Inflammatory macrophage (primary cell): ENCODE results near the gene SNX19.

Source experiments
- DNase-seq, 2 donors: peaks; one replicate each; pipeline ENCODE4 v3.0.0-alpha.2; 2020 to 2022

The SNX19 gene

DNA sequence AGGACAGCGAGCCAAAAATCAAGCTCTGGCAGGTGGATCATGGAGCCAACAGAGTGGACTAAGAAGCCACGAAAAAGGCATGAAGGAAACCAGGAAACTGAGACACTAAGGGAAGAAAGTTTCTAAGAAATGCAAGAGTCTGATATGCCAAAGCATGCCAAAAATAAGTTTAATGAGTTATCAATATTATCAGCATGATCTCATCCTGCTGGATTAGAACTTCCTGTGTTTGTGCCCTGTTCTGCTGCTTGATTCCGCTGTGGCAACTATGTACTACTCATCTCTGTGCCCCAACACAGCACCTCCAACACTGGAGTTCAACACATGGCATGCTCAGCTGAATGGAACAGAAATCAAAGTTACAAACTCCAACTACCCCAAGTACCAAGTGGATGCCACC, 10.8 kb downstream of the SNX19 start:
- no peak for DNase-seq

DNA sequence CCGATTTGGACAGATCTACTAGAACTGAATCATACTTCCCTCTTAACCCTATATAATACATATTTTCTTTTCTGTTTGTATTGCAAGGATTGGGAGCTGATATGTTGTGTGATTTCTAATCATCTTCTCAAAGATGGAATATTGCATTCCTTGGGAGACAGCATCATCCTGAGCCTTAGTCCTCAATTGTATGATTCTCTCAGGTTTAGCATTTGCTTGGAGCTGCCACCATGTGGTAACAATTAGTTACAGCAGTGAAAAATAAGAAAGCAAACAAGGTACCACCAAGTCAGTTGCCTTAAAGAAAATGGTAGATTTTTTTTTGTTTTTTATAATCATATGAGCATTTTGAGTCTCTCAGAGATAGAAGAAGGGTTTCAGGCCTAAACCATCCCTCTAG, 11.9 kb downstream of the SNX19 start:
- no peak for DNase-seq

DNA sequence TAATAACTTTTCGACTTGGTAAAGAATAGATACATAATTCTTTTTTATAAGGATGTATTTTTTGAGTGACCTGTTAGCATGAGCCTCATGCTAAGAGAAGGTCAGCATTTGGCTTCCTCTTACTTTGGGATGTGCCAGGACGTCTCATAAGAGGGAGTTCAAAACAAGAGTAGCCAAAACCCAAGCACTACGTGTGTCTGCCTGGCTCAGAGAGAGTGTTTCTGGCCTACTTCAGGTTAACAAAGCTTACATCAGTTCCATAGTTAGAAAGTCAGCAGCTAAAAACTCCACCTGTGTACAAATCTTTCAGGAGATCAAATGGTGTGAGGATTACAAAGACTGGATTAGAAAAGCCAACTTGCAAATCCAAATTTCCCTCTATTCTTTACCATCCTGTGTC, 13.9 kb downstream of the SNX19 start:
- DNase-seq: no peak

DNA sequence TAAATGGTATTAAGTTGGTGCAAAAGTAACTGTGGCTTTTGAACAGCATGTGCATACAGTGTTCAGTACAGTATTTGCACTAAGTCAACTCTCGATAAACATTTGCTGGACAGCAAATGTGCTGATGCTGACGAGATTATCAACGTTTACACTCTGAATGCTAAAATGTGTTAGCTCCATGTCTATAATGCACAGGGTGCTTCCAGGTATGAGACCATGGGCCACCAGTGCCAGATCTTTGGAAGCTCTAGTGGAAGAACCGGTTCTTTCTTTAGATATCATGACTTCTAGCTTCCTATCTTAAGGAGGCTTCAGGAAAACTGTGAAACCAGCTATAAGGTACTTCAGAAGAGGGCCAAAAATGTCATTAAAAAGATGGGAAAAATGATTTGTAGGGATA, 17.2 kb downstream of the SNX19 start:
- DNase-seq: no peak

DNA sequence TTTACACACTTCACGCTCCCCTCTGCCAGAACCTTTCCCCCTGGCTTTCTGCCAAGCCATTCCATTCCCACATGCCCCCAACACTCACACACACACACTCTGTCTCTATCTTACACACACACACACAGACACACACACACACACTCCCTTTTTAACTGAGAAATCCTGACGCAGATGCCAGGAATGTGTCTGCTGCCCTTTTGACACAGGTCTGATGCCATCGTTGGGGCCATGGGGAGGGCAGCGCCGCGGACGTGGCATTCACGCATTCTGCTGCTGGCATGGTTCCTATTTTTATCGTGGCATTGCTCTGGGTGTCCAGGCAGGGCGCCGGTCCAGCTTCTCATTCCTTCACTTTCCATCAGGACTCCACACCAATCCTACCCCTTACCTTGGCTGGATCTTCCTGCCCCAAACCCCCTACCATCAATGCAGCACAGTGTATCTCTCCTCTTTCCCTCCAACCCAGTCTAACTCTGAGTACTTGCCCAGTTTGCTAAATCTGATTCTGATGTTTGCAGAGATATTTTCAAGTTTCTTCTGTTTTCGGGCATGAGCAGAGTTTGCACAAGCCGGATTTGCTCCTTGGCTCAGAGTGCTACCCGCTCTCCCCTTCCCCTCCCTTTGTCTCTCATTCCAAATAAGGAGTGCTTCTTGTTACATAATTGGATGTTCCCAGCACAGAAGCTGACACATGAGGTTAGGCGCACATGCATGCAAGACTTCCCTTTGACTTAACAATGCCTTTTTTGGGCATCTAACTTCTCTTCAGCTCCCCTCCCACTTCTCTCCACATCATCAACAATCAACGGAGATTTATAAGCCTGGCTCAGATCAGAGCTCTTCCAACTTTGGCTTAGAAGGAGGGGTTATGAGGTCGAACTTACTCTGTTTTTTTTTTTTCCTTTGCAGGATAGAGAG, 18.8 kb downstream of the SNX19 start:
- no peak for DNase-seq

DNA sequence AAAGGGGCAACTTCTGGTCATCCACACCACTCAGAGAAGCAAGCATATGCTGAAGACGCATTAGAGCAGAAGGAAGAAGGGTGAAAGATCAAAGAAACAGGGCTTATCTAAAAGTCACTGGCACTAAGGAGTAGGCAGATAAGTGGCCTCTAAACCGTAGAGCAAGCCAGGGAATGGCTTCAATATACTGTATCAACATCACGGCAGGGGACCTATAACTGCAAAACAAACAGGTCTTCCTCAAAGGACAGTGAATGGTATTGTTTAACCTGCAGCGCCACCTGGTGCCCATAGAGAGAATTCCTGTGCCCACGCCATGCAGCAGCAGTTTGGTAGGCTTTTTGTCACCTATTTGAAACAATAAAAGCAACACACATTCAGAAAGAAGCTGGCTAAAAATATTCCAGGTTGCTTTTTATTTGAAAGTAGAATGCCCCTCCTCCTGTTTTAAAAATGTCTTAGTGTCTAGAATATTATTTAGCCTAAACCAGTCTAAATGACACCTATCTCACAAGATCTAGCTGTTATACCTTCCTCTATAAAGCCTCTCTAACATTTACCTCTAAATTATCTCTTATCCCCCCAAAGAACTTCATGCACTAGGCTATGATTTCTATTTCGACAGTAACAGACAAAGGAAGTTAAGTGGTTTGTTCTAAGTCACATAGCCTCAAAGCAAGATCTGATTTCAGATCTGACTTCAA, 21.8 kb downstream of the SNX19 start:
- peak; percentile 55 to 63 for DNase-seq

DNA sequence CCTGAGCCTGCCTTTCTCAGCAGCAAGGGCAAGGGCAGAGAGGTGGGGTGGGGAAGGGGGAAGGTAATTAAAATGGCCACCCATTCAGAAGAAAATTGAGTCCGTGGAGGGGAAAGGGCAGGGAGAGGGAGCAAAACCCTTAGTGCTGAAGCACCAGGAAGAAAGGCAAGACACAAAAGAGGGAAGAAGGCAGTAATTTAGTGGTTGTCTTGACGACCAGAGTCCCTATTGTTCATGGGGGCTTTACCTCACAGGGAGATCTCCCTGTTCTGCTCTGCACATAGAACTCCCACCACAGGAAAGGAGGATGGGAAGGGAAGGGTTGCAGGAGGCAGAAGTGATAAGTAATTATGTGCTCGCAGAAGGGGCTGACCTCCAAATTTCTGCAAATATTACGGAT, 23.4 kb downstream of the SNX19 start:
- no peak for DNase-seq

DNA sequence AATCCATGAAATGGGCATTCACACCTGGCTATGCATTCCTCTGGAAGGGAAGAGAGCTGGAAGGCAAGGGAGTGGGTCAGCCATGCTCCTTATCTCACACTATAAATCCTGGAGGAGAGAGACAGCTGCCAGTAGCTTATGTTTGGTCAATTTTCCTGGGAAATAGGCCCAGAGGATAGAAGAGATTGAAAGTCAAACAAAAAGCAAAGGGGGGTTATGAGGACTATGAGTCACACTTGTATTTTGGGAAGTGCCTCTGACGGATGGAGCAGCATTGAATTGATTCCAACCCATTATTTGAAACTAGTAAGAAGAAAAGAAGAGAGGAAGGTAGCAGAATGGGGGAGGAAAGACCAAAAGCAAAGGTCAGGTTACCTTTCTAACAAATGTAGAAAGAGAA, 25.0 kb downstream of the SNX19 start:
- DNase-seq: no peak

DNA sequence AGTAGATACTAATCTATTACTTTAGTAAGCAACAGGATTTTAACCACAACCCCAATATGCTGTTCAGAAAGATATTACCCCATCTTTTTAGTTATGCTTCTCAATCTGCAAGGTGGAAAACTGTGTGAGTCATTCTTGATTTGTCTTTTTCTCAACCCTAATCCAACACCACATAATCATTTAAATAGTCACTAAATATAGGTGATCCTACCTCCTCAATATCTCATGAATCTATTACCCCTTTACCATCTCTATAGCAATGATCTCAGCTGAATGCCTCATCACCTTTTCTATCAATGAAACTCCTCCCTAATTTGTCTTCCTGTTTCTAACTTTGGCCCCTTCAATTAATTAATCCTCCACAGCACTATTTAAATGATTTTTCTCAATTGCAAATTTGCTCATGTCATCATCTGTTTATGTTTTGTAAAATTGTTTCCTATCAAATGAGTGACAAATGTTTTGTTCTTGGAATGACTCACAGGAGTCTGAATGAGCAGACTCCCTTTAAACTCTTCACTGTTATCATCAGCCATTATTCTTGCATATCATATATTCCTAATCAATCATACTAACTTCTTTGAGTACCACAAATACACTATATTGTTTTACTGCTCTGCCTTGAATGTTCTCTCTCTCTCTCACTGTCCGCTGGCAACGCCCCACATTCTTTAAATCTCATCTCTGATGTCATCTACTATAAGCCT, 26.1 kb downstream of the SNX19 start:
- no peak for DNase-seq

DNA sequence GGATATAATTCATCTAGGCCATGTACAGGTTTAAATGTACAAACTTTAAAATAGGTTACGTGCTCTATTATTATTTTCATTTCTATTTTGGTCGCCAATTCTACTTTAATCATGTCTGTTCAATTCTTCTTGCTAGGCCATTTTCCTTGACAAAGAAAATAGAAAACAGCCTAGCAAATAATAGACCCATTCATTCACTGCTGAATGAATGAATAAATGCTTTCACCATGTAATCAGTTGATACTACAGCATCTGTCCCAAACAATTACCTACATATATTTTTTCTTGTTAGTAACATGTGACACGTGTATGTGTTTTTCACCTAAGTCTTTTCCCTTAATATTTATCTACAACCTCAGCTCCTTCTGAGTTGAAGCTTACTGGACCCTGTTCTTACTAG, 27.5 kb downstream of the SNX19 start:
- no peak for DNase-seq

DNA sequence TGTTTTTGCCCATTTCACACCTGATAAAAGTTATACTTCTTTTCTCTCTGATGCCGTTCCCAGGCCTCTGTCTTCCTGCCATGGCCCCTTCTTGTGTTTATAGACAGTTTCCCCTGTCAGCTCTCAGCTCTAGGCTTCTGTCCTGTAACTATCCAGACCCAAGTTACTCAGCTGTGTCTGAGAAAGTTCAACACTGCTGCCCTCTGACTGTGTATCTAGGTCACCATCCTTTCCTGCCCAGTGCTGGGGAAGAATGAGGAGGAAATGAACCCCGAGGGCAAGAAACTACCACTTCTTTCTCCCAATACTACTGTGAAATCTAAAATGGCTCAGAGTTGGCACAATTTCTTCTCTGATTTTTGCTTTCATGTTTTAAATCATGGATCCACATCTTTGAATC, 29.6 kb downstream of the SNX19 start:
- DNase-seq: no peak

DNA sequence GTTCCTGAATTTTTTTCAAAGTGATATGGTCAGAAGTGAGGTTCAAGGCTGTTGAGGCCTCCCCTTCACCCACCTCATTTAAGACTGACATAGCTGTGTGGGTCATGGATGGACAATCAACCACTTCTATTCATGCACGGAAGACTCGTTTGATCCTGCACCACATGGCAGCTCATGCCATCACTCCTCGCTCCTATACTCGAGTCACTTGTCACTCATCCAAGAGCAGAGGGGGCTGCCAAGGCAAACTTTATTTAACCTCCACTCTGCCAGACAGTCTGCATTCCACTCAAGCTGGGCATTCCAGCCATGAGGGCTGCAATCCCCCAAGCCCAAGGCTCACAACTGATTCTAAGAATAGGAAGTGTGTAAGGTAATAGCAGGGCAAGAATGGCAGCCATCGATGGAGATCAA, 34.1 kb downstream of the SNX19 start:
- no peak for DNase-seq

DNA sequence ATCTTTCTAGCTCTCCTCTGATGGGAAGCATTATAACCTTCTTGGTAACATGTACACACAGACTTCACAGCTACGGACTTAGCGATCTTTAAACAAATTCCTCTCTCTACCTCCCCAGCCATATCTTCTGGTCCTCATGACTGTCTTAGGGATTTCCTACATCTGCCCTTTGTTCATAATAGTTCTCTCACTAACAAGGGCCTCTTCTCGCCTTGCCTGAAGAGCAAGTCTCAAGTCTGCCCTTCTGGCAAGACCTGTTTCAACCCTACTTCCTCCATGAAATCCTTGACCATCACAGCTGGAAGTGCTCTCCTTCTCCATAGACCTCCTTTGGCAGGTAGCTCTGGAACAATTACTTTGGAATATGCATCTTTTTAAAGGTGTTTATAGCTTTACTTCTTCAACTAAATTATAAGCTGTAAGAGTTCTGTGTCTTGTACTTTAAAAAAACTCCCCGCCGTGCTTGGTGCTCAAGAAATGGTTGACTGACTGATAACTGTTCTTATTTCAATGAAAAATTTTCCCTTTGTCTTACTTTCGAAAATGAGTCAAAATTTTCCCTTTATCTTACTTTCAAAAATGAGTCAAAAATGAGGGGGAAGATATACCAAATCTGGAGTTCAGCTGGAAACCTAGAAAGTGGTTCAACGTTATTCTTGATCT, 34.7 kb downstream of the SNX19 start:
- DNase-seq: no peak

DNA sequence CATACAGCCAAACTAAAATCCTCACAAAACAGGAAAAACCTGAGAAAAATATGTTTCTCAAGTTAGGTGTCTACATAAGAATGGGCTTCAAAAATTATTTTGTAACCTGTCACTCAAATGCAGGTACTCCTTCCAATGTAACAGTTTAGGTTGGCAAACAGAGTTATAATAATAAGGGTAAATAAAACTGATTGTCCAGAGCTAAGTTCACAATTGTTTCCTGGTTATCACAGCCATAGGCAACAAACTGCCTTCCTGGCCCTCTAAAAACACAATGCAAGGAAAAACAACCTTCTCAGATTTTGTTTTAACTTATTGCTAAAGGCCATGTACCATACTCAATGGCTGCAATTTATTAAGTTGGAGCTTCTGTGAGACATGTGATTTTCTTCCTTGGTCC, 36.4 kb downstream of the SNX19 start:
- no peak for DNase-seq

DNA sequence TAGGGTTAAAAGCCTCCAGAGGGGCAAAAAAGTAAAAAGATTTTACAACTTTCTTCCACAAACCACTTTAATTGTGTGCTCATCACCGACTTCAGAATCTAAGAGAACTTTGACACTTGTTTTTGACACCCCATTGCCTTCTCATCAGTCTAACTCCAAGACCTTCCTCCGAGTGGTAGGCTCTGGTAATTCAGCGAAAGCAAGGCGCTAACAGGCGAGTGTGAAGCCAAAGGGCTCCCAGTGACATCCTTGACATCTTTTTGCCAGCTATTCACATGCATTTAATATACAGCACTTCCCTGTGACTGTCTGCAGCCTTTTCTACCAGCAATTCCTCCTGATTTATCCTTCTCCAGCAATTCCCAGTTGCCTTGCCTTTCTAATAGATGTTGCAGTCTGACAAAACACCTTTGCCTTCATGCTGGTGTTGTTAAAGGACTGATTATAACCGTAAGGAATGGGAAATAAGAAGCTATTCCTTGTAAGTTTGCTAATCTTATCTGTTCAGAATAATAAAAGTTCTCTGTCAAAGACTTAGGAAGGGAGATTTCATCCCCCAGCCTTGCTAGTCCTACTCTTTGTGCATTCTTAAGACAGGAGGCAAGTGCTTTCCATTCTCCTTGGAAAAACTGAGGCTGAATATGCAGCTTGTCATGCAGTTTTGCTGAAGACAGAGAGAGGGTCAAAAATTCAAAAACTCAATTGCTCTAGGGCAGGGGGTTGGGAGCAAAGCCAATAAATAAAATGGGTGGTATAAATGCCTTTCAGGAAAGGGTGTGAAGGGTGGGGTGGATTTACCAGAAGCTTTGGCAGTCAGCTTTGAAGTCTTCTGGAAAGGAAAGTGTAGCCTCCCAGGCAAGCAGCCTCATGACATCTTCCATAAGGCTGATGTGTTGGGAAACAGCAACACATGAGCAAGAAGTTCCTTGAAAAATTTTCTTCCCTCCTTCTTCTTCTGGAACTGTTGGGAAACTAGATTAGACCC, 39.1 kb downstream of the SNX19 start:
- DNase-seq: no peak

DNA sequence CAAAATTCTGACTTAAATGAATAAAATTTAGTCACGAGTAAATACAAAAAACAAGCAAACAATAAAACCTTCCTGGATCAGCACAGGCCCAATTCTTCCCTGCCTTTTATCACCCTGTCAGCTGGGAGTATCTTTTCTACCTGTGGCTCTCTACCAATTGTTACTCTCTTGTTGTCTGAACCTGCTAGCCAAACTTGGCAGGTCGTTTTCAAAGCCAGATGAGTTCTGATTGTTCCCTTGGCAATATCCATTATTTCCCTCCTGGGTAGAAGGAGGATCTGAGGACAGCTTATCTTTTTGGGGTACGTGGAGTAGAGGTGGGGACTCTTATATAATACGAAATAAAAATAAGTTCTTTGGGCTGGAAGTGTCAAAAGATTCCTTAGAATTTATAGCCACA, 40.2 kb downstream of the SNX19 start:
- no peak for DNase-seq

DNA sequence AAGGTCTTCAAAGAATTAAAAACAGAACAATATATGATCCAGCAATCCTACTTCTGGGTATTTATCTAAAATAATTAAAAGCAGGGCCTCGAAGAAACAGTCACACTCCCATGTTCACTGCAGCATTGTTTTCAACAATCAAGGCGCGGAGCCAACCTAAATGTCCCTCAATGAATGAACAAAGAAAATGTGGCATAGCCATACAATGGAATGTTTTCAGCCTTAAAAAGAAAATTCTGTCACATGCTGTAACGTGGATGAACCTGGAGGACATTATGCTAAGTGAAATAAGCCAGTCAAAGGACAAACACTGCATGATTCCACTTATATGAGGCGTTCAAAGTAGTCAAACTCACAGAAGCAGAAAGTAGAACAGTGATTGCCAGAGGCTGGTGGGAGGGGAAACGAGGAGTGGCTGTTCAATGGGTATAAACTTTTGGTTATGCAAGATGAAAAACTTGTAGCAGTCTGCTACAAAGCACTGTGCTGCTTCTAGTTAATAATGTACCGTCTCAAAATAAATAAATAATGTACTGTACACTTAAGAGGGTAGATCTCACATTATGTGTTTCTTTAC, 41.2 kb downstream of the SNX19 start:
- no peak for DNase-seq

DNA sequence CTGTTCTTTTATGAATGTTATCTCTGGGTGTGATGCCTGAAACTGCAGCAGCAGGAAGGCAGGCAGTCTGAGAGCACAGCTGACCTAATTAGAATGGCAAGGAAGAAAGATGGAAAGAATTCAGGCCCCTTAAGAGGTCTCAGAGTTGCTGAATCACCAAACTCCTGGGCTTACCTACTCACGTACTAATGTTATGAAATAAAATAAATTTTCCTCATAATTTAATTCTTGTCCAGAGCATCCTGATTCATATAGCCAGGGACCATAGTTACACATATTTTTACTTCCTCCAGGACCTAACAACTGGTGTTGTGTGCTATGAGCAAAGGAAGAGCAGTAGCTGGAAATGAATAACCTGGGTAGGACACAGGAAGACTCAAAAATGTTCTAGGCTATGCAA, 41.9 kb downstream of the SNX19 start:
- no peak for DNase-seq

DNA sequence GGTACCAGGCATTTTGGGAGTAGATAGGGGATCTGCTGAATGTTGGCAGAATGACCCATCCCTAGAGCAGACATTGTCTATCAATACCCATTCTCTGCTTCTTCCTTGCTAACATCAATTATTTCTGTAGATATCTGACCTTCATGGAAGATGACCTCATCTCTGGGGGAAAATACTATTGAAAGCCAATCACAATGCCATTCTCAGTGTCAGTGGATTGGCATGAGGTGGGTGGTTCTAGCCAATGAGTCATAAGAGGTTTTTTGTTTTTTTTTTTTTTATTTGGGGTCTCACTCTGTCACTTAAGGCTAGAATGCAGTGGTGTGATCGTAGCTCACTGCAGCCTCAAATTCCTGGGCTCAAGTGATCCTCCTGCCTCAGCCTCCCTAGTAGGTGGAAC, 42.5 kb downstream of the SNX19 start:
- DNase-seq: no peak

DNA sequence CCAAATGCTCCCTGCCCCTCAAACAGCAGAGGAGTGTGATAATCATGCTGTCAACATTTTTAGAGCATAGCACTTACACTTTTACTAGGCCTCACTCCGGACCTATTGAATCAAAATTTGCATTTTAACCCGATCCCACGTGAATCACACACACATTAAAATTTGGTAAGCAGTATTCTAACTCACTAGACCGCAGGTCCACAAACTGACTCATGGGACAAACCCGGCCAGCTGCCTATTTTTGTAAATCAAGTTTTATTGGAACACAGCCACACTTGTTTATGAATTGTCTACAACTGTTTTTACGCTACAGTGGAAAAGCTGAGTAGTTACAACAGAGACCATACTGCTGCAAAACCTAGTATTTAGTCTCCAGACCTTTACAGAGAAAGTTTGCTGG, 43.3 kb downstream of the SNX19 start:
- DNase-seq: no peak

DNA sequence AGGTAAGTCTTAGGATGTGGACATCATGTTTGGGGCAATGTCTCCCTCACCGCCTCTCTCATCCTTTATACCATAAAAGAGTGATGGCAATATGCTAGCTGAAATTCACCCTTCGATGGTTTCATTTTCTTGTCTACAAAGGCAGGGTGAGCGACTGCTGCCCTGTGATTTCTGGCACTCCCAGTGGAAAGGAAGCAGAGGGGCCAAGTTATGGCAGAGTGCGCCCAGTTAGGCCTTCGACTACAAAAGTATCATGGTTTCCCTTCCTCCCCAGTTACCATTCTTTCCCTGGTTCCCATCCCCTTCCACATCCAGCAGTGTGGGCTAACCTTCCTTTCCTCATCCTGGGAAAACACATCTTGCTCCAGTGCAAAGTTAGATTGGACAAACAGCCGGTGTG, 43.8 kb downstream of the SNX19 start:
- no peak for DNase-seq
